Measurements from ENCODE around the gene HIC2. TPM values are rescaled to one million over a fixed set of nuclear protein-coding genes. Genes with fewer than 3 reads are reported as not detected.
"Not testable (repeated sequence)": the region's sequence is repeated elsewhere in the genome, so short reads cannot be mapped to it uniquely, and the experiment has no call there.

HIC2 gene
- total RNA-seq, 1 experiment from 2014 or later = 6.7 TPM

DNA sequence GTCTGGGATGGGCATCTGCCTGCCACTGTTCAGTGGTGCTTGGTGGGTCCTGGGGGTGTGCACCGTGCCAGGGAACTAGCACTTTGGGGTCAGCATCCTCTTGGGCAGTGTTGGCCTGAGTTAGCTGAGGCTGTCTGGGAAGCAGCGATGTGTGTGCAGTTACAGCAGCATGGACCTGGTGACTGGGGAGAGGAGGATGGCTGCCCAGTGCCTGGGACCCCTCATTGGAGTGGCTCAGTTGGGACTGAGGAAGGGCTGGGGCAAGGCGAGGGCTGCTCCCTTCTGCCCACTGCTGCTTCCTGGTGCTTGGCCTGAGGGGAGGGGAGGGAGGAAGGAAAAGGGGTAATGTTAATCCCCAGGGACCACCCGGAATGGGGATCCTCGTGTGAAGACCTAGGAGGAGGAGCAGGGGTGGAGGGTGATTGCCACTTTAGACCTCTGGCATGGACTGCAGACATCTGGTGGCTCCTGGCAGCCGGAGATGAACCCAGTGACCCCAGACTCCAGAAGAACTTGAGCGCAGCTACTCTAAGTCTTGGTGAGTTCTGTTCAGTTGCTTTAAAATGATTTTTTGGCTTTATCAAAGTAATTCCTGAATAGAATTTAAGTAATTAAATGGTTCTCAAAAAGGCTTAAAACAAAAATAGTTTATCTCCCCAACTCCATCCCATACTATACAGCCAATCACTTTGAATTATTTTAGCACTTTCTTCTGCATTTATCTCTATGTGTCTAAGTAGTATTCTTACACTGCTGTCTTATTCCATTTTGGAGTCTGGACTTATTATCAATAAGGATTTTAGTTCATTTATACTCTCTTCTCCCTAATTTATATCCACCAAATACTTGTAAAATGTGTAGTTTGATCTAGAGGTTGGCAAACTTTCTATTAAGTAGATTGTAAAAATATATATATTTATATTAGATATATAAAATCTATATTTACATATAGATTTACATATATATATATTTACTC is 34.7 kb downstream of the HIC2 start:
- POLR2A ChIA-PET = no interaction called here
- no peaks in the 10 kb centered on the region for H3K4me1 ChIP-seq (ENCODE audit: control insufficient read depth in 1 of 2, insufficient read depth in 2 of 2, low read length in 2 of 2)

GRCh38 chr22:21452666-21453065 is 35.5 kb downstream of the HIC2 start:
- H3K9me3 ChIP-seq (ENCODE audit: control insufficient read depth in 1 of 2, insufficient read depth in 1 of 2, low read depth in 1 of 2, low read length in 2 of 2); RAD21 ChIA-PET (ENCODE audit: low non-redundant PET in 1 of 2, low total read pairs in 2 of 2, uncharacterized antibody in 2 of 2, unreplicated experiment in 2 of 2); BruUV-seq (replicated peaks); H3K4me2 ChIP-seq (ENCODE audit: low read length); H3K27ac ChIP-seq (ENCODE audit: low read depth, low read length); DNase-seq (ENCODE audit: low read depth, low spot score); POLR2A ChIA-PET; H3K9ac ChIP-seq (ENCODE audit: low read length); H3K79me2 ChIP-seq (ENCODE audit: insufficient read depth, low read length); intact Hi-C loops (cut with micrococcal nuclease); H3K4me1 ChIP-seq (ENCODE audit: control insufficient read depth in 1 of 2, insufficient read depth in 2 of 2, low read length in 2 of 2); H3K4me3 ChIP-seq (replicated peaks in 1 of 2; ENCODE audit: low read depth in 1 of 2, low read length in 2 of 2); CTCF ChIA-PET; H3K27me3 ChIP-seq (ENCODE audit: insufficient read depth, low read length); H3K36me3 ChIP-seq (ENCODE audit: control insufficient read depth in 1 of 2, insufficient read depth in 2 of 2, low read length in 2 of 2); H3K9me2 ChIP-seq (ENCODE audit: insufficient read depth); ATAC-seq; H2AFZ ChIP-seq (ENCODE audit: low read depth, low read length, poor library complexity, severe bottlenecking); H4K20me1 ChIP-seq (ENCODE audit: insufficient read depth): not testable (repeated sequence)

More for the DNA sequence above, 34.7 kb downstream of the HIC2 start:
- Histone ChIP-seq H3K4me3 (replicated peaks in 1 of 2; ENCODE audit: low read depth in 1 of 2, low read length in 2 of 2) (no peak overlapping the region), H3K4me2 (ENCODE audit: low read length) (no peak overlapping the region), H3K9me3 (ENCODE audit: control insufficient read depth in 1 of 2, insufficient read depth in 1 of 2, low read depth in 1 of 2, low read length in 2 of 2) (no peaks in the 10 kb centered on the region), H3K36me3 (ENCODE audit: control insufficient read depth in 1 of 2, insufficient read depth in 2 of 2, low read length in 2 of 2) (peaks cover 0 to 7% of the 10 kb centered on the region in 2 experiments; a peak in 1 of 4 replicates), H3K9me2 (ENCODE audit: insufficient read depth) (no peaks in the 10 kb centered on the region), H3K79me2 (ENCODE audit: insufficient read depth, low read length) (no peaks in the 10 kb centered on the region; the same call in 1 of the 2 replicates), H3K27me3 (ENCODE audit: insufficient read depth, low read length) (no peaks in the 10 kb centered on the region), H3K9ac (ENCODE audit: low read length) (no peak overlapping the region), H2AFZ (ENCODE audit: low read depth, low read length, poor library complexity, severe bottlenecking) (no peak overlapping the region), H3K27ac (ENCODE audit: low read depth, low read length) (no peak overlapping the region), H4K20me1 (ENCODE audit: insufficient read depth) (no peaks in the 10 kb centered on the region)
- DNase-seq (ENCODE audit: low read depth, low spot score) (no peak), ATAC-seq (no peak)
- intact Hi-C loops (cut with micrococcal nuclease) = no loop called here
- no peak for TF ChIP-seq ZFX (IDR thresholded peaks at IDR 0.05)
- TF ChIP-seq JUND (IDR thresholded peaks at IDR 0.05) = no peak
- TF ChIP-seq POLR2AphosphoS5 (IDR thresholded peaks at IDR 0.05; ENCODE audit: low read depth, low read length) = no peak
- no peak for TF ChIP-seq SIN3A (IDR thresholded peaks at IDR 0.05; ENCODE audit: low read depth)
- TF ChIP-seq EZH2 (IDR thresholded peaks at IDR 0.05) = no peak
- TF ChIP-seq SP1 (IDR thresholded peaks at IDR 0.05; ENCODE audit: low read depth) = no peak
- TF ChIP-seq, protein P1, sequence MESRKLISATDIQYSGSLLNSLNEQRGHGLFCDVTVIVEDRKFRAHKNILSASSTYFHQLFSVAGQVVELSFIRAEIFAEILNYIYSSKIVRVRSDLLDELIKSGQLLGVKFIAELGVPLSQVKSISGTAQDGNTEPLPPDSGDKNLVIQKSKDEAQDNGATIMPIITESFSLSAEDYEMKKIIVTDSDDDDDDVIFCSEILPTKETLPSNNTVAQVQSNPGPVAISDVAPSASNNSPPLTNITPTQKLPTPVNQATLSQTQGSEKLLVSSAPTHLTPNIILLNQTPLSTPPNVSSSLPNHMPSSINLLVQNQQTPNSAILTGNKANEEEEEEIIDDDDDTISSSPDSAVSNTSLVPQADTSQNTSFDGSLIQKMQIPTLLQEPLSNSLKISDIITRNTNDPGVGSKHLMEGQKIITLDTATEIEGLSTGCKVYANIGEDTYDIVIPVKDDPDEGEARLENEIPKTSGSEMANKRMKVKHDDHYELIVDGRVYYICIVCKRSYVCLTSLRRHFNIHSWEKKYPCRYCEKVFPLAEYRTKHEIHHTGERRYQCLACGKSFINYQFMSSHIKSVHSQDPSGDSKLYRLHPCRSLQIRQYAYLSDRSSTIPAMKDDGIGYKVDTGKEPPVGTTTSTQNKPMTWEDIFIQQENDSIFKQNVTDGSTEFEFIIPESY (IDR thresholded peaks at IDR 0.05; ENCODE audit: extremely low read depth, insufficient replicate concordance, low read length) = no peak
- TF ChIP-seq ELF1 (IDR thresholded peaks at IDR 0.05; ENCODE audit: borderline replicate concordance, low read depth) = no peak
- TF ChIP-seq EZH2phosphoT487 (IDR thresholded peaks at IDR 0.05; ENCODE audit: borderline replicate concordance) = no peak
- TF ChIP-seq, protein P2, sequence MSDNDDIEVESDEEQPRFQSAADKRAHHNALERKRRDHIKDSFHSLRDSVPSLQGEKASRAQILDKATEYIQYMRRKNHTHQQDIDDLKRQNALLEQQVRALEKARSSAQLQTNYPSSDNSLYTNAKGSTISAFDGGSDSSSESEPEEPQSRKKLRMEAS (IDR thresholded peaks at IDR 0.05) = no peak
- TF ChIP-seq FOSL1 (IDR thresholded peaks at IDR 0.05; ENCODE audit: low read depth) = no peak
- BruUV-seq (replicated peaks) = no TSS peak
- RAD21 ChIA-PET (ENCODE audit: low non-redundant PET in 1 of 2, low total read pairs in 2 of 2, uncharacterized antibody in 2 of 2, unreplicated experiment in 2 of 2) = no interaction called here
- CTCF ChIA-PET = no interaction called here

- intact Hi-C loops (cut with micrococcal nuclease); BruUV-seq (replicated peaks); H3K4me3 ChIP-seq (replicated peaks in 1 of 2; ENCODE audit: low read depth in 1 of 2, low read length in 2 of 2); H3K9me2 ChIP-seq (ENCODE audit: insufficient read depth); POLR2A ChIA-PET; H2AFZ ChIP-seq (ENCODE audit: low read depth, low read length, poor library complexity, severe bottlenecking); ATAC-seq; H3K9ac ChIP-seq (ENCODE audit: low read length); DNase-seq (ENCODE audit: low read depth, low spot score); H3K4me1 ChIP-seq (ENCODE audit: control insufficient read depth in 1 of 2, insufficient read depth in 2 of 2, low read length in 2 of 2); CTCF ChIA-PET; RAD21 ChIA-PET (ENCODE audit: low non-redundant PET in 1 of 2, low total read pairs in 2 of 2, uncharacterized antibody in 2 of 2, unreplicated experiment in 2 of 2); H3K79me2 ChIP-seq (ENCODE audit: insufficient read depth, low read length); H3K27ac ChIP-seq (ENCODE audit: low read depth, low read length); H3K27me3 ChIP-seq (ENCODE audit: insufficient read depth, low read length); H3K4me2 ChIP-seq (ENCODE audit: low read length); H3K36me3 ChIP-seq (ENCODE audit: control insufficient read depth in 1 of 2, insufficient read depth in 2 of 2, low read length in 2 of 2); H4K20me1 ChIP-seq (ENCODE audit: insufficient read depth); H3K9me3 ChIP-seq (ENCODE audit: control insufficient read depth in 1 of 2, insufficient read depth in 1 of 2, low read depth in 1 of 2, low read length in 2 of 2): not testable (repeated sequence)
Measured at GRCh38 chr22:21454998-21455333, 37.8 kb downstream of the HIC2 start.

Data from HCT116 (cell line).